IPS DF 6.9 (cell line): ENCODE data around the gene CACNA1F.

Experiments
- DNase-seq: peaks from one replicate; pipeline ENCODE4 v3.0.0-alpha.2; 2013; ENCODE audit warnings: low read depth, low spot score
- H3K27ac ChIP-seq: one replicate; pipeline ENCODE4 v1.5.1; 2013; ENCODE audit warnings: low read length, control low read depth
- H3K27me3 ChIP-seq: 2 replicates; pipeline ENCODE4 v1.6.1; 2013; ENCODE audit warnings: mild to moderate bottlenecking, low read length; ENCODE audit not compliant: control insufficient read depth, insufficient read depth
- H3K36me3 ChIP-seq: 2 replicates; pipeline ENCODE4 v1.6.1; 2013; ENCODE audit warnings: low read length; ENCODE audit not compliant: control insufficient read depth, insufficient read depth
- H3K4me1 ChIP-seq: 2 replicates; pipeline ENCODE4 v1.6.1; 2013; ENCODE audit warnings: low read length; ENCODE audit not compliant: control insufficient read depth, insufficient read depth
- H3K4me3 ChIP-seq: 2 replicates; pipeline ENCODE4 v1.5.1; 2013; ENCODE audit warnings: mild to moderate bottlenecking, low read length
- H3K9me3 ChIP-seq: 2 replicates; pipeline ENCODE4 v1.6.1; 2013; ENCODE audit warnings: low read length, inconsistent platforms; ENCODE audit not compliant: control insufficient read depth, insufficient read depth
- WGBS: extraction: QIAGEN DNeasy Blood & Tissue Kit; methylation state at CpG from one replicate; pipeline ENCODE4 v1.1.7; 2013; ENCODE audit warnings: mixed read lengths, missing lambda C conversion rate; ENCODE audit not compliant: insufficient read length, insufficient coverage; 5-methylcytosine and 5-hydroxymethylcytosine counted together

The CACNA1F gene

DNA sequence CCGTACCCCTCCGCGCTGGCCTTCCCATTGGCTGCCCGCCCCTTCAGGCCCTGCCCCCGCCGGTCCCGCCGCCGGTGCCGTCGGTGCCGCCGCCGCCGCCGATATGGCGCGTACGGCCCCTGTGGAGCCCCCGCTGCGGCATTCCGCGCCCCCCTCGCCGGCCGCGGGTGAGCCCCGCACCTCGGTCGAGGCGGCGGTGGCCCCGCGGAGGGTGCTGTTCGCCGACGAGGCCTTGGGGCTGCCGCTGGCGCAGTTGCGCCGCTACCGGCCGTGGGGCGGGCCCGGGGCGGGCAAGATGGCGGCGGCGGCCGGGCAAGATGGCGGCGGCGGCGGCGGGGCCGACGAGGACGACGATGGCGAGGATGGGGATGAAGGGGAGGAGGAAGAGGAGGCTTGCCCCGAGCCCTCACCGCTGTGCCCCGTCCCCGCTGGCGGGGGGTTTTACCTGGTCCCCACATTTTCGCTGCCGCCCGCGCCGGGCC lies 36.7 kb upstream of the CACNA1F start, which contains the start of gene PPP1R3F:
Gene PPP1R3F, plus strand, starts transcription at position 27 of the 482 bp plus-strand sequence. Its CDS starts 77 bp downstream, at position 104.
- Histone ChIP-seq H3K27ac (no peak within 1 kb of the TSS), H3K4me1 (peaks cover 2% of the 10 kb centered on the region; the same call in 1 of the 2 replicates), H3K27me3 (no peaks in the 10 kb centered on the region), H3K36me3 (no peaks in the 10 kb centered on the region), H3K4me3 (peak within 1 kb of the TSS; percentile 93), H3K9me3 (no peaks in the 10 kb centered on the region)
- WGBS = no CpG with 5 or more reads among the region's 70 CpGs
- DNase-seq = no peak

DNA sequence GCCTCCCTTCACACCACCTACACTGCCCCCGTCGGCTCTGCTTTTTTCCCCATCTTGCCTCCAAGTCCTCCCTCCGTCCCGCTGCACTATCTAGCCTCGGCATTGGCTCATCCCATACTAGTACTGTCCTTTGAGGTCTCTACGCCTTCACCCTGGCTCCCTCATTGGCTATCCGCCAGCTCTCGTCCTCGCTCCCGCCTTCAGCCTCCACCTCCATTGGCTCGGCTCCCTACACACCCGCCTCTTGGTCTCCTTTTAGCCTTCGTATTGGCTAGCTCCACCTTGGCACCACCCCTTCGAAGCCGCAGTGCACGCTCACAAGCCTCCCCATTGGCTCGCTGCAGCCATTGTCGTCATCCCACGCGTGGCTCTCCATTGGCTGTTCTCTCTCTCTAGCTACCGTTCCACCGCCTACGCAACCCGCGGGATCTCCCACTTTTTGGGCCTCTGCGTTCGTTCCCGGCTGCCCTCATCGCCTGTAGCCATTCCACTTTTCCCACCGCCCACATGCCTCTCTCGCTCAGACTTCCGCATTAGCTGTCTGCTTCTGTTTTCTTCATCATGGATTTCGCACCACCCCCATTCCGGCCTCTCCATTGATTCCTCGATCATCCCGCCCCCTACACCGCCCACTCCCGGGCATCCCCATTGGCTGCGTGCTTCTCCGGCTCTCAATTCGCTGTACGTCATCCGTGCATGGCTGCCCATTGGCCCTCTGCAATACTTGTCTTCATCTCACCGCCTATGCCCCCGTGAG lies 36.0 kb upstream of the CACNA1F start:
- DNase-seq = no peak
- Histone ChIP-seq H3K36me3 (no peaks in the 10 kb centered on the region), H3K4me3 (peak overlapping the region; percentile 93; the same call in 1 of the 2 replicates), H3K27ac (no peak overlapping the region), H3K4me1 (peaks cover 2% of the 10 kb centered on the region; the same call in 1 of the 2 replicates), H3K27me3 (no peaks in the 10 kb centered on the region), H3K9me3 (no peaks in the 10 kb centered on the region)
- no CpG with 5 or more reads among the region's 45 CpGs for WGBS

DNA sequence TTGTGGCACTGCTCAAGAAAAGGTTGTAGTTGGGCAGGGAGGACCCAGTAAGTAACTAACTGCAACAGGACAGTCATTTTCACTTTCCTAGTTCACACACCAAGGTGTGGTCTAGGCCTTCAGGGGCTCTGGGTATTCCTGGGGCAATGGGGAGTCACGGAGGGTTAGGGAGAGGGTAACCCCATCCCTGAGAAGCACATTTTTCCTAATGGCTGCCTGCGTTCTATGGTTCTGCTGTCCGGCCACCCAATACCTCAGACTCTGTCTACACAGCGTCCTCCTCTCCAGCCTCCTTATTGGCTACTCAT lies 35.5 kb upstream of the CACNA1F start:
- H3K27me3 ChIP-seq = no peaks in the 10 kb centered on the region
- no peaks in the 10 kb centered on the region for H3K36me3 ChIP-seq
- no peak for DNase-seq
- H3K27ac ChIP-seq = no peak overlapping the region
- H3K9me3 ChIP-seq = no peaks in the 10 kb centered on the region
- H3K4me3 ChIP-seq = peak overlapping the region; percentile 52; the same call in 1 of the 2 replicates
- WGBS = no CpG with 5 or more reads among the region's 4 CpGs
- peaks cover 2% of the 10 kb centered on the region; the same call in 1 of the 2 replicates for H3K4me1 ChIP-seq

DNA sequence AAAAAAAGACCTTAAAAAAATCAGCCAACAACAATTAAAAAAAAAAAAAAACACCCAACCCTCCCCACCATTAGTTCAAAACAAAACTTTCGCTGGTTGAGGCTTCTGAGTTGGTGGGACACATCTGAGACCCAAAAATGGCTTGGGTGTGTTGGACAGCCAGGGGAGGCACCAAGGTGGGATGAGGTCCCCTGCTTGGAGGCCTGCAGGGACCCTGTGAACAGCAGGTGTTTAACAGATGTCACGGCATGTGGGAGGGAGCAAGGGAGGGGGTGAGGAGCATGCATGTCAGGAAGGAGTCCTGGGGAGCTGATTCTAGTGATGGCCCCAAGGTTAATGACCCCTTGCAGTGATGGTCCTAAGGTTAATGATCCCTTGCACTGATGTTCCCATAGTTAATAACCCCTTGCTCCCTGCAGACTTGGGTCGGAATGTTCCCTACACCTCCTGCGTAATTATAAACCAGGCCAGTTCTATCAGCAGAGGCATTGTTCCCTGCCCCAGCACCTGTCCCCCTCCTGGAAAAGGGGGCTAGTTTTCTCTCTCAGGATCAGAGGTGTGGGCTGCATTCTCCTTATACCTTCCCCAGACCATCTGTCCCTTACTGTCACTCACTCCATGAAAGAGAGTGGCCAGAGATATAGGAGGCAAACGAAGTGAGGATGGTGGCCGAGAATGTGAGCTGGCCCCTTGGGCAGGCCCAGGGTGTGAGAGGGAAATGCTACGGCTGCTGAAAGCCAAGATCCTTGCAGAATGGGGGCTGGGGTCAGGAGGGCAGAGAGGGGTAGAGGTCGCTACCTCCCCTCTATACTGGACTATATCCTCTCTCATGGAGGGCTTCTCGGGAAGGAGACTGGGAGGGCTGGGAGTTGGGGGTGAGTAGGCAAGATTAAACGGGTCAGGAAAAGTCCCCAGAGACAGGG lies 33.6 kb upstream of the CACNA1F start:
- no peak overlapping the region for H3K4me3 ChIP-seq
- no peaks in the 10 kb centered on the region for H3K27me3 ChIP-seq
- WGBS = no CpG with 5 or more reads among the region's 10 CpGs

DNA sequence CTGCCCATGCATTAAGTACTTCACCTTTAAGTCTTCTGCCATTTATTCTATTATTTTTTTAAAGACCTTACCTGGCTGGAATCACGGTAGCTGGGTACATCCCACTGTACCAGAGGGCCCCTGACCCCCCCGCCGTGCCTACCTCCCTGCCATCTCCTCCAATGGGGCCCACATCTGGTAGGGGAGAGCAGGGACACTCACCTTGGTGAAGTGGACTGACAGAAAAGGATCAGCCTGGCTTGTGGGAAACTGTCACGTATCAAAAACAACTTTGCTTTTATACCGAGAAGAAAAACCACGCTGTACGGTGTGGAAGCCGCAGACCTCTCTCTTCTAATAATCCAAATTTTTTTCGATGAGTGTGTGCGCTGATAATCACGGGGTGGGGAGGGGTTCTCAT lies 31.3 kb upstream of the CACNA1F start, which contains the start of gene FOXP3:
Gene FOXP3, minus strand, starts transcription at position 251 of the 400 bp plus-strand sequence. CDS start 6,205 bp downstream, outside the sequence.
- no peaks in the 10 kb centered on the region for H3K9me3 ChIP-seq

More for the DNA sequence above, 33.6 kb upstream of the CACNA1F start:
- Histone ChIP-seq H3K4me1 (peaks cover 2% of the 10 kb centered on the region; the same call in 1 of the 2 replicates), H3K27ac (no peak overlapping the region), H3K36me3 (no peaks in the 10 kb centered on the region), H3K9me3 (no peaks in the 10 kb centered on the region)
- no peak for DNase-seq

DNA sequence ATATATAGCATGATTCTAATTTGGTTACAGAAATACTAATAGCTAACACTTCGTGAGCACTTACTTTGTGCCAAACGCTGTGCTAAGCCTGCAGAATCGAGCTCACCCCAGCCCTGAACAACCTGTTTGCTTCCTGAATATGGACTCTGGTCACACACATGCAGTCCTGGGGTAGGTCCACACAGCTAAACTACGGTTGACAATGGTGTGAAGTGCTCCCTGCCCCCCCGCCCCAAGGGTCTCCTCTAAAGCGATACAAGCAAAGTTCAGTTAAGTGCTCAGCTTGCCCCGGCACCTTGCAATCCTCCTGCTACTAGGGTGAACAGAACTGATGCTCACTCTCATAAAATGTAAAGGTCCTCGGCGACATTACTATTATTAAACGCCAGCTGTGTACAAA lies 30.5 kb upstream of the CACNA1F start:
- no peaks in the 10 kb centered on the region for H3K4me1 ChIP-seq
- H3K27me3 ChIP-seq = no peaks in the 10 kb centered on the region
- H3K27ac ChIP-seq = no peak overlapping the region
- H3K36me3 ChIP-seq = no peaks in the 10 kb centered on the region
- WGBS = no CpG with 5 or more reads among the region's 10 CpGs
- H3K9me3 ChIP-seq = no peaks in the 10 kb centered on the region
- no peak overlapping the region for H3K4me3 ChIP-seq
- DNase-seq = no peak

More for the DNA sequence above, 31.3 kb upstream of the CACNA1F start, which contains the start of gene FOXP3:
- no peak within 1 kb of the TSS for H3K4me3 ChIP-seq
- H3K4me1 ChIP-seq = no peaks in the 10 kb centered on the region
- H3K36me3 ChIP-seq = no peaks in the 10 kb centered on the region
- no peak within 1 kb of the TSS for H3K27ac ChIP-seq
- DNase-seq = no peak
- no peaks in the 10 kb centered on the region for H3K27me3 ChIP-seq
- no CpG with 5 or more reads among the region's 11 CpGs for WGBS

DNA sequence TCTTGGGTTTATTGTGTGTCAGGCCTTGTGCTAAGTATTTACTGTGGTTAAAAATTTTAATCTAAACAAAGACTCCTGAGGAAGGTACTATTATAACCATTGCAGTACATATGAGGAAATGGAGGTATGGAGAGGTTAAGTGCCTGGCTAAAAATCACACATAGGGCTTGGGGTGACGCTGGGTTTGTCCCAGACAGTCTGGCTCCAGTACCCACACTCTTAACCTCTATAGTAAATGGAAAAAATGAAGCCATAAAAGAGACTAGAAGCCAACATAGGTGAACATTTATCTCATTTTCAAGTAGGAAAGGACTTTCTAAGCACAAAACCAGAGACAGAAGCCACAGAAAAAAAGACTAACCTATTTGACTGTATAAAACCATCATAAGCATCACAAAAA lies 29.5 kb upstream of the CACNA1F start:
- H3K4me3 ChIP-seq = no peak overlapping the region
- no peak overlapping the region for H3K27ac ChIP-seq
- no peaks in the 10 kb centered on the region for H3K4me1 ChIP-seq
- H3K36me3 ChIP-seq = no peaks in the 10 kb centered on the region
- H3K9me3 ChIP-seq = no peaks in the 10 kb centered on the region
- no CpG with 5 or more reads among the region's 1 CpG for WGBS
- DNase-seq = no peak
- no peaks in the 10 kb centered on the region for H3K27me3 ChIP-seq

DNA sequence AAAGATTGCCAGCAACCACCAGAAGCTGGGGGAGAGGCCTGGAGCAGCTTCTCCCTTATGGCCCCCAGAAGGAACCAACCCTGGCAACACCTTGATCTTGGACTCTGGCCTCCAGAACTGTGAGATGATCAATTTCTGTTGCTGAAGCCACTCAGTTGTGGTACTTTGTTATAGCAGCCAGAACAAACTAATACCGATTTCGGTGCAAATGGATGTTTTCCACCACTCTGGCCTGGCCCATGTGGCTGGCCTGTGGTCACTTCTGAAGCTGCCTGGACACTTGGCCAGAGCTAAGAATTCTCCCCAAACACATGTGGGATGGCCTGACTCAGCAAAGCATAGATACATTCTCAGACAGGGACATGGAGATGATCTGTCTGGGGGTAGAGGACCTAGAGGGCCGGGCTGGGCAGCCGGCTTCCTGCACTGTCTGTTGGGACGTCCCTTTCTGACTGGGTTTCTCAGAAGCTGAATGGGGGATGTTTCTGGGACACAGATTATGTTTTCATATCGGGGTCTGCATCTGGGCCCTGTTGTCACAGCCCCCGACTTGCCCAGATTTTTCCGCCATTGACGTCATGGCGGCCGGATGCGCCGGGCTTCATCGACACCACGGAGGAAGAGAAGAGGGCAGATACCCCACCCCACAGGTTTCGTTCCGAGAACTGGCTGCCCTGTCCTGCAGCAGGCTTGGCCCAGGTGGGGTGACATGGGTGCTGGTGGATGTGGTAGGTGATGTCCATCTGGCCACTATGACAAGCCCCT lies 27.3 kb upstream of the CACNA1F start:
- WGBS = no CpG with 5 or more reads among the region's 17 CpGs
- Histone ChIP-seq H3K27me3 (no peaks in the 10 kb centered on the region), H3K36me3 (no peaks in the 10 kb centered on the region), H3K4me3 (no peak overlapping the region), H3K9me3 (no peaks in the 10 kb centered on the region), H3K27ac (no peak overlapping the region), H3K4me1 (no peaks in the 10 kb centered on the region)
- DNase-seq = no peak

DNA sequence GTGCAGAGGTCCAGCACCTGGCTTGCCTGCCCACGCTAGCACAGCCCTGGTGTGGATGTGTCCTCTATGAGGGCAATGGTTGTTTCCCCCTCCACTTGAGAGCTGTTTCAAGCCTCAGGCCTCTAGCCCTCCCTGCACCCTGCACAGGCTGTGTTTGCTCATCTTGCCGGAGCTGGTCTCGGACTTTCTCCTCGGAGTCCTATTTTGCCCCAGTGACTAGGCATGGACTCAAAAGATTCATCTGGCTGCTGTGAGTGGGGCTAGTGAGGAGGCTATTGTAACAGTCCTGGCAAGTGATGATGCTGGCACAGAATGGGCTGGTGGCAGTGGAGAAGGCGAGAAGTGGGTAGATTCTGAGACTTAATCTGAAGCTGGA lies 25.6 kb upstream of the CACNA1F start:
- no peak overlapping the region for H3K4me3 ChIP-seq
- no peak for DNase-seq
- no CpG with 5 or more reads among the region's 5 CpGs for WGBS

More for the DNA sequence above, 25.6 kb upstream of the CACNA1F start:
- H3K4me1 ChIP-seq = no peaks in the 10 kb centered on the region
- no peaks in the 10 kb centered on the region for H3K27me3 ChIP-seq
- no peaks in the 10 kb centered on the region for H3K36me3 ChIP-seq
- no peaks in the 10 kb centered on the region for H3K9me3 ChIP-seq
- H3K27ac ChIP-seq = no peak overlapping the region
